Lung microvascular endothelial cell (primary cell): ENCODE data around the gene ARHGAP19. TPM values are rescaled to one million over a fixed set of nuclear protein-coding genes. Genes with fewer than 3 reads are reported as not detected.

Experiments used
- DNase-seq, 2 donors: peaks; one replicate each; pipeline versions ENCODE4 v3.0.0 to v3.0.0-alpha.2; 2010; ENCODE audit warnings: low read depth in 2 of 2
- total RNA-seq: library from RNA; depleted of rRNA; stranded (reverse); fragments of >200 nt; gene quantifications from 2 replicates; pipeline ENCODE4 v1.2.1, GENCODE V29; 2014

The ARHGAP19 gene
- 6.2 and 8.3 TPM in 2 replicates for total RNA-seq

- peak; percentile 98 for DNase-seq
Observed at GRCh38 chr10:97292097-97292861, at the start of gene ARHGAP19. Gene ARHGAP19 (minus strand): TSS chr10:97292637. CDS start chr10:97292627, 10 bp downstream.

- DNase-seq: no peak
Observed at GRCh38 chr10:97341416-97341815, 49.0 kb upstream of the ARHGAP19 start.

GRCh38 chr10:97338041-97338440, 45.6 kb upstream of the ARHGAP19 start:
- no peak for DNase-seq

- DNase-seq: no peak
Observed at GRCh38 chr10:97336942-97337831, 44.8 kb upstream of the ARHGAP19 start.

- DNase-seq: no peak
Observed at GRCh38 chr10:97336446-97336845, 44.0 kb upstream of the ARHGAP19 start.

- DNase-seq: no peak
Observed at GRCh38 chr10:97336006-97336405, 43.6 kb upstream of the ARHGAP19 start.

- no peak for DNase-seq
Observed at GRCh38 chr10:97335188-97335619, 42.8 kb upstream of the ARHGAP19 start.

- peak; percentile 94 to 96 for DNase-seq
Observed at GRCh38 chr10:97334370-97335175, 42.1 kb upstream of the ARHGAP19 start, which contains the start of gene FRAT2. Gene FRAT2 (minus strand): TSS chr10:97334729. CDS start chr10:97334572, 157 bp downstream.

- DNase-seq: peak; percentile 38 to 70
Observed at GRCh38 chr10:97333601-97334369, 41.3 kb upstream of the ARHGAP19 start.

- DNase-seq: peak in 1 of 2 donors; percentile 63
Observed at GRCh38 chr10:97333351-97333600, 40.8 kb upstream of the ARHGAP19 start.

- DNase-seq: peak; percentile 65 to 84
Observed at GRCh38 chr10:97332591-97333350, 40.3 kb upstream of the ARHGAP19 start.

GRCh38 chr10:97331153-97331703, 38.8 kb upstream of the ARHGAP19 start:
- no peak for DNase-seq

- DNase-seq: no peak
Observed at GRCh38 chr10:97329766-97330165, 37.3 kb upstream of the ARHGAP19 start.

GRCh38 chr10:97328646-97329453, 36.4 kb upstream of the ARHGAP19 start:
- no peak for DNase-seq

- DNase-seq: no peak
Observed at GRCh38 chr10:97327348-97328294, 35.2 kb upstream of the ARHGAP19 start.

- DNase-seq: no peak
Observed at GRCh38 chr10:97325754-97326153, 33.3 kb upstream of the ARHGAP19 start.

GRCh38 chr10:97323501-97323900, 31.1 kb upstream of the ARHGAP19 start:
- DNase-seq: no peak

GRCh38 chr10:97321804-97322190, 29.4 kb upstream of the ARHGAP19 start:
- no peak for DNase-seq
